HG02943 (cell line): ENCODE measurements around the gene FTHL17.

Source experiments
- ATAC-seq: cut with Tn5 transposase; IDR thresholded peaks from one replicate; pipeline ENCODE4 v1.9.1; 2021; ENCODE audit warnings: mild to moderate bottlenecking, low read depth, moderate library complexity; ENCODE audit not compliant: unreplicated experiment

Gene FTHL17

DNA sequence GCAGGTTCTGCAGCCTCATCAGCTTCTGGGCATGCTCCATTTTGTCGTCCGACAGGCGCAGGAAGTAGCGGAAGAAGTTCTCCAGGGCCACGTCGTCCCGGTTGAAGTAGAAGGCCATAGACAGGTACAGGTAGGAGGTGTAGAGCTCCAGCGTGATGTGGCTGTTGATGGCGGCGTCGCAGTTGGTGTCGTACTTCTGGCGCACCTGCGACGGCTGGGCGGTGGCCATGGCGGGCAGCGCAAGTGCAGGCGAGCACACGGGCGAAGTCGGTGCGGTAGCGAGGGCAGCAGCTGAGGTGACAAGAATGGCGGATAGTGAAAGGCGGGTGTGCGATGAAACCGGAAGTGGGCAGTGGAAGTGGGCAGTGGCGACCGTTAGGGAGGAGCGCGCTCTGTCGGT lies at the start of gene FTHL17:
Gene FTHL17, minus strand, starts transcription at position 317 of the 400 bp plus-strand sequence. Its CDS starts 88 bp downstream, at position 229.
- no peak for ATAC-seq

DNA sequence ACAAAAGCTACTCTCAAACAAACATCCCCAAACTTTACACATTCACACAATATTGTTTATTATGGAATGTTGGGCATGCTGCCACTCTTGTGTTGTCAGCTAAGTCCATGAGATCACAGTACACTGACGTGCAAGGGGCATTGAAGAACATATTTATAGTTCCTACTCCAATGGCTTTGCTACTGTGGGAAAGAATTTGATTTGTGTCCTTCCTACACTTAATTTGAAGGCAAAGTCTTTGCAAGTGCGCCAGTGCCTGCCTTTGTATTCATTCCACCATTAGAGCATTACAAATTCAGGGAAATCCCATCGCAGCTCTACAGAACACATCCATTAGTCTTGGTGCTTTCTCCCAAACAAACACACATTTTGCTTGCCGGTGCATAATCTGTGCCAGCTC lies 45.4 kb upstream of the FTHL17 start:
- ATAC-seq, result no peak

GRCh38 chrX:31115398-31115797 lies 43.6 kb upstream of the FTHL17 start:
- ATAC-seq, result no peak

GRCh38 chrX:31114858-31115257 lies 43.0 kb upstream of the FTHL17 start:
- no peak for ATAC-seq

DNA sequence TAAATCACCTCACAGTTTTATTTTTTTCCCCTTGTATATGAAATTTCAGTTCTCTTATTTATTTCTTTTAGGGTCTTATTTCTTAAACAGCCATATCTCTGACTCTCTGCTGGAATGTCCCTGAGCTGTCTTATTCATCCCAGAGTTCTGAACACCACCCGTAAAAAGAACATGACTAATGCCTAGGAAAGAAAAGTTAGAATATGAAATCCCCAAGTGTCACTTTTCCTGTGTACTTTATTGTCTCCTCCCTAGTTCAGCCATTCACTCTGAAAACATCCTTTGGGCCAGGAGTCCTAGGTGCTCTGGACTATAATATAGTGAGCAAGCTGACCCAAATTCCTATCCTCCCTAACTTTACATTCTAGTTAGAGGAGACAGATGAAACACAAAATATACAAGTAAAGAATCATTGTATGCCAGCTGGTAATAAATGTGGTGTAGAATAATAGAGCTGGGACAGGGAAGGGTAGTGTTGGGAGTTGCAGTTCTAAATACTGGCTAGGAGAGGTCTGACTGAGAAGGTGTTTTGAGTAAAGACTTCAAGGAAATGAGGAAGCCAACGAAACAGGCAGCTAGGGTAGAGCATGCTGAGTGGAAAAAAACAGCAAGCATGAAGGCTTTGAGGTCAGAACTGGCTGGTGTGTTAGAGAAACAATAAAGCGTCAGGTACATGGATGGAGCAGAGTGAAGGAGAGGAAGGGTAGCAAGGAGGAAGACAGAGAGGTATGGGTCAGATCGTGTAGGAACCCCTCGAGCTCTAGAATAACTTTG lies 40.6 kb upstream of the FTHL17 start:
- ATAC-seq, result no peak

DNA sequence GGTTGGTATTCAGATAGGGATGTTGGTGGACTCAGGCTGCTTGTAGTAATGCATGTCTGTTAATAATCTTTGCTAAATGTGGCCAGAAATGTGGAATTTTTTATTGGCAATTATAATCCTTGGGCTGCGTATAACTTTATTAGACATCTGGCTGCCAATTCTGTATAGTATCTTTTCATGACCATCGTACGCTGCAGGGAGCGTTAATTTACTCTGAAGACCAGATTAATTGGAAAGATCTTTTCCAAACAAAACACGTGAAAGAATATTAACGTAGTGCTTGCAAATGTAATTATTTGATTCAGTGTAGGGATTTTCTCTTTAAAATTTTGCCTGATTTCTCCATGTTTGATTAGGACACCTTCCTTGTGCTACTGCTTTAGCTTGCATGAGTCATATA lies 38.8 kb upstream of the FTHL17 start:
- no peak for ATAC-seq

DNA sequence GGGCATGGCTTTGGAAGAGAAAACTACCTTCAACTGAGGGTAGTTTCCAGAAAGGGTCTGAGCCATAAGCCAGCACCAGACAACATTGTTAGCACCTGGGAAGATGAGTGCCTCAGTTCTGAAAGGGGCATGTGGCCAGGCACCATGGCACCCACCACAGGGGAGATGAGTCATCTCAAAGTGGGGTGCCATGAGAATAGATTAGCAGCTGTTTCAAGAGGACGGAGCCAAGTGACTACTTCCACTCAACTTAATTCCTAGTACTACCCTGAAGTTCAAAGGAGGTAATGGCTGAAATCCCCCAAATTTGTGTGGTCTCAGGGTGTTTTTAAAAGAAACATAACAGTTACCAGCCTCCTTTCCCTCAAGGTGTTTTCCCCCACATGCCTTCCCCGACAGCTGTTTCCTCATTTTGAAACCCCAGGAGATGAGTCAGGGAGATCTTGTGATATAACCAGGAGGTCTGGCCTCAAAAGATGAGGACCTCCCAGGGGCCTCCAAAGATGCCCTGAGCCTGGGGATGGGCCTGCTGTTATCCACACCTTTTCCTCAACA lies 27.8 kb upstream of the FTHL17 start:
- peak; percentile 67 for ATAC-seq

GRCh38 chrX:31098079-31098478 lies 26.2 kb upstream of the FTHL17 start:
- ATAC-seq, result no peak

- ATAC-seq, result peak; percentile 23
Observed at GRCh38 chrX:31093639-31093975, 21.8 kb upstream of the FTHL17 start.

GRCh38 chrX:31092970-31093638 lies 21.3 kb upstream of the FTHL17 start:
- ATAC-seq, result peak; percentile 58

DNA sequence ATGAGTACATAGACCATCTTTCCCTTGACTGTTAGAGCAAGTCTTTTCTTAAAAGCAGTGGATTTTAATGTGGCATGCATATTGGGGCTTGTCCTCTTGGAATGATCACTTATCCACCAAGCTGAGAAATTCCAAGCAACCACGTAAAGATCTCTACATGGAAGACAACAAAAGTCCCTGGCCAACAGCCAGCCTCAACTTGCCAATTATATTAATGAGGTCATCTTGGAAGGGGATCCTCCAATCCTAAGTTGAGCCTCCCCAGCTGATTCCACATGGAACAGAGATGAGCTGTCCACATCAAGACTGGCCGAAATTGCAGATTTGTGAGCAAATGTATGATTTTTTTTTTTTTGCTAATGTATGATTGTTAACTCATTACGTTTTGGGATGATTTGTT lies 20.6 kb upstream of the FTHL17 start:
- no peak for ATAC-seq

GRCh38 chrX:31091819-31092218 lies 20.0 kb upstream of the FTHL17 start:
- ATAC-seq, result no peak

- ATAC-seq, result no peak
Observed at GRCh38 chrX:31074522-31074921, 2.7 kb upstream of the FTHL17 start.

DNA sequence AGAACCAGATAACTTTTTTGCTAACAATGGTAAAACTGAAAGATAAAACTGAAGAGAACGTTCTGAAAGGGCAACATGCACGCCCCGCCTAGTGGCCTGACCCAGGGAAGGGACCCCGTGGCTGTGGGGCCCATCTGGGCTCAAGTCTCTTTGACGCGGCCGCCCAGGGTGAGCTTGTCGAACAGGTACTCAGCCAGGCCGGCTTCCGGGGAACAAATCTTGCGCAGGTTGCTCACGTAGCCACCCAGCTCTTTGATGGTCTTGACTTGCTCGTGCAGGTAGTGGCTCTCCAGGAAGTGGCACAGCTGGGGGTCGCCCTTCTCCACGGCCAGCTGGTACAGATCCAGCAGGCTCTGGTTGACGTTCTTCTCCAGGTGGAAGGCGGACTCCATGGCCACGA lies 579 bp downstream of the FTHL17 start:
- no peak for ATAC-seq

DNA sequence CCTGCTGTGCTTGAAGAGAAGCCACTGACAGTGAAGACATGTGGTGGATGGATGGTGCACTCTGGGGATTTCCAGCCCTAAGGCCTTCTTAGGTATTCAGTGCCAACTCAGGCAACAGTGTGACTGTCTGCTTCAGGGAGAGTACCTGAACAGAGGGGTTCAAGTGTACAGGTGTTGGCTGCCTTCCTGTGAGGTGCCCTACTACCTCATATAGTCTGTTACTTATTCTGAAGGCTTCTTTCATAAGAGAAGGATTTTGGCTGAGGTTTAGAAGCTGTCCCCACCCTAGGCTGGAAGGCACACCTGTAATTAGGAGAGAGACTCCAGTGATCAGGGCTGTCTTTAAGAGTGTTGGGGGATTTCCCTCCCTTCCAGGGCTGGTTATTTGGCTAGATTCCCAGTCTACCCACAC lies 1.8 kb downstream of the FTHL17 start:
- peak; percentile 72 for ATAC-seq

- no peak for ATAC-seq
Observed at GRCh38 chrX:31063114-31063513, 8.7 kb downstream of the FTHL17 start.

- peak; percentile 72 for ATAC-seq
Observed at GRCh38 chrX:31061091-31061490, 10.8 kb downstream of the FTHL17 start.

DNA sequence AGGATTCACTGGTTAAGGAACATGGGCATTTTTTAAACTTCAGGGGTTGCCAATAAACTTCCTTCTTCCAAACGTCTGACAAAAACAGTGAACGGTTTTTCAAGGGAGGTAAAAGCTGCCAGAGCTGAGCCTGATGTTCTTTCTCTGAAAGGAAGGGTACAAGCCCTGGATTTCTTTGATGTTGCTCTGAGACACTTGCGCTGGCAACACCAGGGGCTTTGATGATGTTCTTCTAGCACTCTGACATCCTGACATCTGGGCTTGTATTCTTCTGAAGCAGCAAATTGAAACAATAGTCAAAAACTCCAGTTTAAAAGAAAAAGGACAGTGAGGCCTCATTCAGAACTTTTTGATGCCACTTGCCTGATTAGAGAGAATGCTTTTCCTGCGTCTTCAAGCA lies 11.8 kb downstream of the FTHL17 start:
- ATAC-seq, result no peak

DNA sequence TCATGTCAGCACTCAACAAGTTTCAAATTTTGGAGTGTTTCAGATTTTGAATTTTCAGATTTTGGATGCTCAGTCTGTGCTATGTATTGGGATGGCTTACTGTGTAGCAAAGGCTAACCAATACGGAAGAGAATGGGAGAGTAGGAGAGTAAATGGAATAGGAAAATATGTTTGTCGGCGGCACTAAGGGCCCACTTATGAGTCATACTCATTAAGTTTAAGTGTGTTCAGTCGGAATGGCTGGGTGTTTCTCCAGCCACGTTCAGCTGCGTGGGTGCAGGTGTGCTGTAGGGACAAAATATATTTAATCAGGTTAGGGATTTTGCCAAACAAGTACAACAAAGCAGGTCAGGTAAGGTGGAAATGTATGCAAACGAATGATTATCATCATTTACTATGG lies 13.6 kb downstream of the FTHL17 start:
- ATAC-seq, result no peak

DNA sequence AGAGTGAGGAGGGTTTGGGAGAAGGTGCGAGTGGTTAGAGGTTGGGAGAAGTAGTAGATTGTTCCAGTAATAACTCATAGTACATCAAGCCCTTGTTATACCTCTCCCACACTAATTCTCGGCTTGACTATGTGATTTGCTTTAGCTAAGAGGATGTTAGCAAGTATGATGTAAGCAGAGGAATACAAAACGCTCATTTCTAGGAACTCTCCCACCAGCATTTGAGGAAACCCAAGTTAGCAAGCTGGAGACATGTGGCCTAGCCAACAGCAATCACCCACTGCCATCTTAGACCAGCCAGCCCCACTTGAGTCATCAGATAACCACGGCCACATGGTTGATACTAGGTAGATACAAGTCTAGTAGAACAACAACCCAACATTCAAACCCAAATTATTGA lies 14.2 kb downstream of the FTHL17 start:
- ATAC-seq, result no peak

- no peak for ATAC-seq
Observed at GRCh38 chrX:31057291-31057690, 14.6 kb downstream of the FTHL17 start.

- ATAC-seq, result no peak
Observed at GRCh38 chrX:31053621-31054020, 18.2 kb downstream of the FTHL17 start.
